Keratinocyte (primary cell): Measurements from ENCODE around the gene IFNW1.

Experiments
- CTCF ChIP-seq, 3 experiments: IDR thresholded peaks in 1 of 3; conservative IDR thresholded peaks in 1 of 3; optimal IDR thresholded peaks in 1 of 3; 2 replicates in 2 of 3; 3 replicates in 1 of 3; pipeline versions ENCODE3 to v1.5.1; 2011; ENCODE audit warnings: low read length in 3 of 3, mild to moderate bottlenecking in 3 of 3, moderate library complexity in 2 of 3, control low read depth in 1 of 3, inconsistent platforms in 1 of 3; ENCODE audit not compliant: insufficient read depth in 2 of 3; ENCODE audit errors: extremely low read depth in 1 of 3
- EZH2 ChIP-seq: IDR thresholded peaks from one replicate; pipeline ENCODE4 v1.6.1; 2012; ENCODE audit warnings: inconsistent platforms, mild to moderate bottlenecking, low read length, moderate library complexity

GRCh38 chr9:21141427-21141882 is at the start of gene IFNW1:
- TF ChIP-seq CTCF (optimal IDR thresholded peaks at IDR 0.05 in 1 of 3, IDR thresholded peaks at IDR 0.05 in 1 of 3, conservative IDR thresholded peaks at IDR 0.05 in 1 of 3; ENCODE audit: extremely low read depth in 1 of 3, insufficient read depth in 2 of 3, low read length in 3 of 3): peak in 2 of 3 experiments; percentile 42 to 46
- TF ChIP-seq EZH2: no peak
